Measurements from ENCODE around the gene CNR1.
"Not testable (repeated sequence)": the region's sequence is repeated elsewhere in the genome, so short reads cannot be mapped to it uniquely, and the experiment has no call there.

Gene CNR1

DNA sequence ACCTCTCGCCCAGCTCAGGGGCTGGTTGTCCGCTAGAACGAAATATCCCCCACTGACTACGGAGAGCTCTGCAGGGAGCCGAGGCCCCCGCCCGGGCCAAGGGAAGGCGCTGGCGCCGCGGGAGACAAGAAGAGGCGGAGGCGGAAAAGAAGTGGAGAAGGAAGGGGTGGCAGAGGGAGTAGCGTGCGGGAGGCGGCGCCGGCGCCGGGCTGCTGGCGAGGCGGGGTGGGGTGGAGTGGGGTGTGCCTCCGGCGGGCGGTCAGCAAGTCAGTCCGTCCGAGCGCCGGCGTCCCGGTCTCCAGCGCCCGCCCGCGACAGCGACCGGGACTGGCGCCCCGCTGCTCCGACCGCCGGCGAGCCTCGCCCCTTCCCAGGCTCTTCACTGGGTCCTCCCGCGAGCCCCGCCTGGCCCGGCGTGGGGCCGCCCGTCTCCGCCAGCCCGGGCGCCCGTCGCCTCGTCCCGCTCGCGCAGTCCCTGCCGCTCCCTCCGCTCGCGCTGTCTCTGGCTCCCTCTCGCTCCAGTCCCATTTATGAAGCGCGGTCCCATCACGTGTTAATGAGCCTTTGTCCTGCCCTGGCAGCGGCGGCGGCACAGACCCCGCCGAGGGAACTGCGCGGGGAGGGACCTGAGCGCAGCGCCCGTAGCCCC lies at the start of gene CNR1:
Gene CNR1, minus strand, starts transcription at position 504 of the 649 bp plus-strand sequence. CDS start 21,073 bp downstream, outside the sequence.
- peak; percentile 78 for ATAC-seq
- no peaks in the 10 kb centered on the region for H3K27me3 Mint-ChIP-seq
- peak within 1 kb of the TSS; percentile 98 for H3K4me3 Mint-ChIP-seq
- H3K36me3 Mint-ChIP-seq = no peaks in the 10 kb centered on the region
- no peaks in the 10 kb centered on the region for H3K9me3 Mint-ChIP-seq
- H3K27ac Mint-ChIP-seq = peak within 1 kb of the TSS; percentile 98
- peaks cover 35% of the 10 kb centered on the region for H3K4me1 Mint-ChIP-seq

DNA sequence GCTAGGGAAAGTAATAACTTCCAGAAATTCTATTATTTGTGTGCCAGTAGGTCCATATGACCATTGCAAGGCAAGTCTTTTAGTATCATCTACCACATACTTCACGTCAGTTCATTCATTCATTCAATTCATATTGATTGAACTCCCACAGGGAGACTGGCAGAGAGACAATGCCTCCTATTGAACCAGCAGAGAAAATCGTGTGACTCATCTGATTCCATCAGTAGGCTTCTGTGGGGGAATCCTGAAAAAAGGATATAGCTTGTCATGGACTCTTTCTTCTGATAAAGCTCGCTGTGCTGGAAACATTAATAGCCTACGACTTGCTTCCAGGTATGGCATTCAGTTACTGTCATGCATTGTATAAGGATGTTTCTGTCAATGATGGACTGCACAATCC lies 45.3 kb upstream of the CNR1 start:
- Mint-ChIP-seq H3K4me3 (no peak overlapping the region), H3K9me3 (no peaks in the 10 kb centered on the region), H3K36me3 (no peaks in the 10 kb centered on the region), H3K27me3 (no peaks in the 10 kb centered on the region), H3K4me1 (no peaks in the 10 kb centered on the region), H3K27ac (no peak overlapping the region)
- no peak for ATAC-seq

GRCh38 chr6:88209301-88209700 lies 43.2 kb upstream of the CNR1 start:
- H3K9me3 Mint-ChIP-seq = peaks cover 5% of the 10 kb centered on the region
- no peak for ATAC-seq
- no peaks in the 10 kb centered on the region for H3K36me3 Mint-ChIP-seq
- H3K27ac Mint-ChIP-seq = no peak overlapping the region
- no peaks in the 10 kb centered on the region for H3K4me1 Mint-ChIP-seq
- no peak overlapping the region for H3K4me3 Mint-ChIP-seq
- no peaks in the 10 kb centered on the region for H3K27me3 Mint-ChIP-seq

DNA sequence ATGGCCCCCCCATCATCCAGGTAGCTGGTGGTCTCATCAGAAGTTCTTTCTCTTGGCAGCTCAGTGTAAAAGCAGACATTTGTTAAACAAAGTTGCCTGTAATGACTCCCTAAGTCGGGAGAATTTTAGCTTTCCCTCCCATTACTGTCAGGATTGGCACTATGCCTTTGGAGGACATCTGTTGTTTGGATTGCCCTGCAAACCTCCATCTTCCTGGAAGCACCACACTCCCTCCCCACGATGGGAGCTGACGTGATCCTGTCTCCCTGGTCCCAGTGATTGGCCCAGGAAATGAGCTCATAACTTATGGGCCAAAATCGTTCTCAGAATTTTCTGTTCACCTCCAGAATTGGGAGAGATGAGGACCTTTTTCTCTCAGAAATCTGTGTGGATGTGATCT lies 42.6 kb upstream of the CNR1 start:
- Mint-ChIP-seq H3K4me1 (no peaks in the 10 kb centered on the region), H3K4me3 (no peak overlapping the region), H3K36me3 (no peaks in the 10 kb centered on the region), H3K27ac (no peak overlapping the region), H3K27me3 (no peaks in the 10 kb centered on the region), H3K9me3 (peaks cover 10% of the 10 kb centered on the region)
- no peak for ATAC-seq

- H3K4me1 Mint-ChIP-seq, H3K36me3 Mint-ChIP-seq, H3K27ac Mint-ChIP-seq, ATAC-seq, H3K4me3 Mint-ChIP-seq, H3K27me3 Mint-ChIP-seq: not testable (repeated sequence)
- peaks cover 19% of the 10 kb centered on the region for H3K9me3 Mint-ChIP-seq
Observed at GRCh38 chr6:88201734-88202133, 35.6 kb upstream of the CNR1 start.

DNA sequence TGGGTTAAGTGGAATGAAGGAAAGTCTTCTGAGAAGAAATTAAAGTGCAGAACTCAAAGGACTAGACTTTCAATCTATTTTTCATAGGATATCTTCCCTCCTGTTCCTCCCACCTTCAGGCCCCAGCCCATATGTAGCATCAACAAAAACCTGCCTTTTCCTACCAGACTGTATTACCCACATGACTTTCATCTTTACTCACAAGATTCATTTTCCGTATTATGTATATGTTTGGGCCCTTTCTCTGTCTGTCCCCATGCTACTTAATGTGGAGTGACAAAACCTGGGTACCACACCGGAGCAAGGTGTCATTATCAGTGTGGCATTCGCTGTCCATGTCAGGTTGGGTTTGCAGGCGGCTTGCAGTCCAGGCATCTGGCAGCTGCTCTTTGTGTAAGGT lies 18.8 kb upstream of the CNR1 start:
- H3K9me3 Mint-ChIP-seq = peaks cover 3% of the 10 kb centered on the region
- H3K4me1 Mint-ChIP-seq = peaks cover 9% of the 10 kb centered on the region
- no peak overlapping the region for H3K4me3 Mint-ChIP-seq
- H3K27ac Mint-ChIP-seq = no peak overlapping the region
- ATAC-seq = no peak
- peaks cover 8% of the 10 kb centered on the region for H3K36me3 Mint-ChIP-seq
- no peaks in the 10 kb centered on the region for H3K27me3 Mint-ChIP-seq

DNA sequence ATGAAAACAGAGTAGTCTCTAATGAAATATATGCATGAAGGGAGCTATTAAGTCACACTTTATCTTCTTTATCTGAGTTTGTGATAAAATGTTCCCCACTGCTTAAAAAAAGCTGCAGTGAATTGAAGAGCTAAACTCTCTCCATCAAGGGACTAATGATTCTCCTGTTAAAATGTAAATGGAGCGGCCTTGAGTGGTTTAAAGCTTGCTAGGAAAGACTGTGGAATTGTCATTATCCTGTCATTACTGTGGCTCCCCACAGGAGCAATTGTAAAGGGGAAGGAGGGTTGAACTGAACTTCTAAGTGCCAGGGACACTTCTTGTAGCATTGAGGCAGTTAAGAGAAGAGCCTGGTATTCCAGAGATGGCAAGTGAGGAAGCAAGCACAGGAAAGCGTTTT lies 17.3 kb upstream of the CNR1 start:
- Mint-ChIP-seq H3K27me3 (no peaks in the 10 kb centered on the region), H3K9me3 (peaks cover 3% of the 10 kb centered on the region), H3K4me3 (no peak overlapping the region), H3K36me3 (peaks cover 6% of the 10 kb centered on the region), H3K4me1 (peaks cover 21% of the 10 kb centered on the region), H3K27ac (no peak overlapping the region)
- no peak for ATAC-seq

DNA sequence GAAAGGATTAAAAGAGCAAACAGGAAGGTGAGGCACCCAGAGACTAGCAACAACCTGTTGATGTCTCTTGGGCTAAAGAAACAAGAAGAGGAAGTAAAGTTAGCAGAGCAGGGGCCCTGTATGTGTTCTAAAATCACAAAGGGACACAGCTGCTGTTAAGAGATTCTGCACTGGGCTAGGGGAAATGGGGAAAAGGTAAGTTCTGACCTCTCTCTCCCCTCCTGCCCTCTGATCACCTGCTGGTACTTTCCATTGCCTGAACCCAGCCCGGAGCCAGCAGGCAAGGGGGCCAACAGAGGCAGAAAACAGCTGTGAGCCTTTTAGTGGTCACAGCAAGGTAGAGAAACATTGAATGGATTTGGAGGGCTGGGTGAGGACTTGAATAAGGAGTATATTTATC lies 13.5 kb upstream of the CNR1 start:
- H3K27ac Mint-ChIP-seq = peak overlapping the region; percentile 97
- H3K9me3 Mint-ChIP-seq = peaks cover 3% of the 10 kb centered on the region
- ATAC-seq = peak; percentile 90
- H3K4me3 Mint-ChIP-seq = peak overlapping the region; percentile 87
- no peaks in the 10 kb centered on the region for H3K27me3 Mint-ChIP-seq
- H3K4me1 Mint-ChIP-seq = peaks cover 56% of the 10 kb centered on the region
- peaks cover 6% of the 10 kb centered on the region for H3K36me3 Mint-ChIP-seq

GRCh38 chr6:88177961-88178464 lies 11.9 kb upstream of the CNR1 start:
- Mint-ChIP-seq H3K27ac (peak overlapping the region; percentile 97), H3K36me3 (peaks cover 6% of the 10 kb centered on the region), H3K9me3 (peaks cover 3% of the 10 kb centered on the region), H3K4me3 (peak overlapping the region; percentile 28), H3K4me1 (peaks cover 57% of the 10 kb centered on the region), H3K27me3 (no peaks in the 10 kb centered on the region)
- ATAC-seq = peak; percentile 87

GRCh38 chr6:88174906-88175305 lies 8.8 kb upstream of the CNR1 start:
- Mint-ChIP-seq H3K36me3 (no peaks in the 10 kb centered on the region), H3K4me1 (peaks cover 48% of the 10 kb centered on the region), H3K27ac (peak overlapping the region; percentile 56), H3K4me3 (no peak overlapping the region), H3K9me3 (no peaks in the 10 kb centered on the region), H3K27me3 (no peaks in the 10 kb centered on the region)
- ATAC-seq = no peak

DNA sequence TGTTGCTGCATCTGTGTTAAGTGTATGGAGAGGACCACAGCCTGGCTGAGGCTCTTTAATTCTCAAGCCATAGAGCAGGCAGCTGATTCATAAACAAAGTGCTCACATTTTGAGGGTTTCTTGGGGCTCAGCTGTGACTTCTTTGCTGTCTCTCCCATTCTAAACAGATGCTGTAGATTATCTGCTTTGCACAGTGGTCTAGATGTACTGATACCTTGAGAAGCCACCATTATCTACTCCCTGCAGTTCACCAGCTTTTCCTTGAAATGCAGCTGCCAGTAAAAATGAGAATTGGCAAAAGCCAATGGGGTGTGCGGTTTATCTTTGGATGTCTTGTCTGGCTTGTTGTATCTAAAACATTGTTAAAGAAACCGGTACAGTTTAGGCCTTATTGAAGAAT lies 5.2 kb upstream of the CNR1 start:
- Mint-ChIP-seq H3K27ac (no peak overlapping the region), H3K9me3 (no peaks in the 10 kb centered on the region), H3K4me3 (no peak overlapping the region), H3K27me3 (no peaks in the 10 kb centered on the region), H3K36me3 (no peaks in the 10 kb centered on the region), H3K4me1 (peaks cover 28% of the 10 kb centered on the region)
- ATAC-seq = no peak

- no peaks in the 10 kb centered on the region for H3K9me3 Mint-ChIP-seq
- H3K4me3 Mint-ChIP-seq = no peak overlapping the region
- H3K4me1 Mint-ChIP-seq = peaks cover 34% of the 10 kb centered on the region
- H3K27ac Mint-ChIP-seq = peak overlapping the region; percentile 98
- H3K27me3 Mint-ChIP-seq = no peaks in the 10 kb centered on the region
- no peaks in the 10 kb centered on the region for H3K36me3 Mint-ChIP-seq
- no peak for ATAC-seq
Observed at GRCh38 chr6:88168362-88168761, 2.2 kb upstream of the CNR1 start.

DNA sequence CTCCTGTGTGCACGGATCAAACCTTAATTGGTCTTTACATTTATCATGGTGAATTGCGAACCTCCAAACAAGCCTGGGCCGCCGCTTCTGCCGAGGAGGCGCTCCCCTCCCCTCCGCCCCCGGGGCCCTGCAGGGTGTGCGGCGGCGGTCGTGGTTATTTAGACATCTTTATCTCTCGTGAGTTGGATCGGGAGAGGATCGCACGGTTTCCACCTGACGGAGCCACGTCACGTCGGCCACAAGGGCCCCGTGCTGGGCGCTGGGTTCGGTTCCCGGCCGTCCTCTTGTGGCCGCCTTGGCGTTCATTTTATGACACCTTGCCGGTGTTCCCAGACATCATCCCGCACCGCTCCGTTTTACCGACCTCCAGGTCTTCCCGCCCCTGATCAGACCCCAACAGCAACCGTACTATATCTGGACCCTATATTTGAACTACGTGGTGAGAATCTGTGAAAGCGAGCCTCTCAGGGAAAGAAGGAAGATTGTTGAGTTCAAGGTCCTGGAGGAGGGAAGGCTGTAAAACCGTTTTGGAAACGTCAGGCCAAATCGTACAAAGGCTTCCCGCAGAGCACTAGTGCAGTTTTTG lies 1.3 kb upstream of the CNR1 start:
- peak; percentile 53 for ATAC-seq
- peak overlapping the region; percentile 98 for H3K27ac Mint-ChIP-seq
- no peaks in the 10 kb centered on the region for H3K27me3 Mint-ChIP-seq

DNA sequence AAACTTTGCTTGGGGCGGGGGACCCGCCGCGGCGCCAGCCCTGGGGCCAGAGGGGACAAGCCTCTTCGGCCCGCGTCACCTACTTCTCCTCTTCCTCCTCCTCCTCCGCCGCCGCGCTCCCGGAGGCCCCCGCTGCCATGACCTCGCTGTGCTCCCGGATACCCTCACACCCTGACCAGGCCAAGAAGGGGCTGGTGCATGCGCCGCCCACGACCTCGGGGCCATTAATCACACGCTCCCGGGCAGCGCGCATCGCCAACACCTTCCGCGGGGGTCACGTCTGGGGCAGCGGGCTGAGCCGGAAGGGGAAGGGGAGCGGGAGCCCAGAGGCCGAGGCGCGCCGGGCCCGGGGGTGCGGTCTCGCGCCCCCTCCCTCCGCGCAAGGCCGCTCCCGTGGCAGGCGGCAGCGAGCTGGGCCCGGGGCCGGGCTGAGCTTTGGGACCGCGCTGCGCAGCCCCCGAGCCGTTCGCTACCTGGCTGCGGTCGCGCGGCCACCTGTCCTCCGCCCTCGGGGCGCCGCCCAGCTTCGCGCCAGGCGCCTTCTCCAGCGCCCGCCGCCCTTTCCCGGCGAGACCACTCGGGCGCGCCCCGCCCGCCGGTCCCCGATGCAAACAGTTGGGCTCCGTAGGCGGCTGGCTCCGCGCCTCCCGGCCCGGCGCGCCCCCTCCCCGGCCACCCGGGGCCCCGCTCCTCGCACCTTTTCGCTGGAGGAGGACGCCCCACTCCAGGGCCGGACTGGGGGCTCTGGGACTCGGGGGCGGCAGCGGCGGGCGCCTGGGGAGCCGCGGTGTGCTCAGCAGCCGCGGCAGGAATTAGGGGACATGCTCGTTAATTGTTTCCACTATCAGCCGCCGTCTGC lies 575 bp upstream of the CNR1 start:
- Mint-ChIP-seq H3K36me3 (no peaks in the 10 kb centered on the region), H3K27ac (peak overlapping the region; percentile 98), H3K4me1 (peaks cover 35% of the 10 kb centered on the region), H3K4me3 (peak overlapping the region; percentile 98), H3K9me3 (no peaks in the 10 kb centered on the region), H3K27me3 (no peaks in the 10 kb centered on the region)
- ATAC-seq = peak; percentile 76

More for the DNA sequence above, 1.3 kb upstream of the CNR1 start:
- Mint-ChIP-seq H3K9me3 (no peaks in the 10 kb centered on the region), H3K4me3 (peak overlapping the region; percentile 88), H3K4me1 (peaks cover 35% of the 10 kb centered on the region), H3K36me3 (no peaks in the 10 kb centered on the region)

- peak overlapping the region; percentile 98 for H3K27ac Mint-ChIP-seq
- H3K9me3 Mint-ChIP-seq = no peaks in the 10 kb centered on the region
Observed at GRCh38 chr6:88165087-88165843, 882 bp downstream of the CNR1 start.

More at GRCh38 chr6:88165087-88165843, 882 bp downstream of the CNR1 start:
- Mint-ChIP-seq H3K36me3 (no peaks in the 10 kb centered on the region), H3K4me1 (peaks cover 35% of the 10 kb centered on the region), H3K27me3 (no peaks in the 10 kb centered on the region), H3K4me3 (peak overlapping the region; percentile 93)
- ATAC-seq = peak; percentile 11

Data from stimulated activated memory B cell treated with anti-CD40 and anti-IgM and Interleukin-4, amounts not matched to agents 10 μg/mL and 1 μg/mL and 100 μg/mL, for 72 hours (primary cell).